ENCODE data around the gene EPOP. TPM values are rescaled to one million over a fixed set of nuclear protein-coding genes. Genes with fewer than 3 reads are reported as not detected.

Gene EPOP
- total and polyA plus RNA-seq, 2 of the 13 experiments (the other 11 are each of a cell fraction or from before 2014, with no cell fraction given) = 14.7 to 37.8 TPM

DNA sequence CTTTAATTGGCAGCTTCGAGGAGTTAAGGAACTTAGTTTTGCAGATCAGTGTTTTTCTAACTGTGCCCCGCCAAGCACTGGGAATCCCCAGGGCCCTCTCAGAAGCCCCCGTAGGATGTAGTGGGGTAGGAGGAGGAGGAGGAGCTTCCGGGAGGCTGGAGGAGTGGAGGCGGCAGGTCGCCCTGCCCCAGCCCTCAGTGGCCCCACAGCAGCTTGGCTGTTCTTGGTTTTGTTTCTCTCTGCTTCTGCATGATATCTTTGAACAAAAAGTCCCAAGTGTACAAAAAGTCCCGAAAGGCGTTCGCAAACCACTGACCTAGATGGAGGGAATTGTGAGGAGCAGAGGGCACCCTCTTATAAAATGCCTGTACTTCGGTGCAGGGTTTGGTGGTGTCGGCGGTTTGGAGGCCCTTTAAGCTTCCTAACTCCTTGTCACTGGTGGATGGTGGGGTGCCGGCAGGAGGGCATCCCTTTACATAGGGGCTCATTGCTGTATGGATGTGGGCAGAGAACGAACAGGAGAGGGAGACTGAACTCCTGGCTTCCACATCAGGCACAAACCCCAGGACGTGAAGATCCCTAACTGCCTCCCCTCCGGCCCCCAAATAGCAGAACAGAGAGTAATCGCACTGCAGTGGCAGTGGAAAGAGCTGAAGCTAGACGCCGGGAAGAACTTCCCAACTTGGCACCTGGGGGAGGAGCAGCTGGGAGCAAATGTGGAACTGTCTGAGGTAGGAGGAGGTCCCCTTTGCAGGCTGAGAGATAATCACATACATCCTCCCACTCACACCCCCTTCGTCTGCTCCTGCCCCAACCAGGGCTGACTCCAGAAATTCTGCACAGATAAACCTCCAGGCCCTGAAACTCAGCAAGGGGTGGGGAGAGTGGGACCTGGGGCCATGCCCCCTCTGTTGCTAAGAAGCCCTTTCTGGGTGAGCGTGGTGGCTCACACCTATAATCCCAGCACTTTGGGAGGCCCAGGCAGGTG lies 20.1 kb downstream of the EPOP start (continued):
- TF ChIP-seq, protein P1, sequence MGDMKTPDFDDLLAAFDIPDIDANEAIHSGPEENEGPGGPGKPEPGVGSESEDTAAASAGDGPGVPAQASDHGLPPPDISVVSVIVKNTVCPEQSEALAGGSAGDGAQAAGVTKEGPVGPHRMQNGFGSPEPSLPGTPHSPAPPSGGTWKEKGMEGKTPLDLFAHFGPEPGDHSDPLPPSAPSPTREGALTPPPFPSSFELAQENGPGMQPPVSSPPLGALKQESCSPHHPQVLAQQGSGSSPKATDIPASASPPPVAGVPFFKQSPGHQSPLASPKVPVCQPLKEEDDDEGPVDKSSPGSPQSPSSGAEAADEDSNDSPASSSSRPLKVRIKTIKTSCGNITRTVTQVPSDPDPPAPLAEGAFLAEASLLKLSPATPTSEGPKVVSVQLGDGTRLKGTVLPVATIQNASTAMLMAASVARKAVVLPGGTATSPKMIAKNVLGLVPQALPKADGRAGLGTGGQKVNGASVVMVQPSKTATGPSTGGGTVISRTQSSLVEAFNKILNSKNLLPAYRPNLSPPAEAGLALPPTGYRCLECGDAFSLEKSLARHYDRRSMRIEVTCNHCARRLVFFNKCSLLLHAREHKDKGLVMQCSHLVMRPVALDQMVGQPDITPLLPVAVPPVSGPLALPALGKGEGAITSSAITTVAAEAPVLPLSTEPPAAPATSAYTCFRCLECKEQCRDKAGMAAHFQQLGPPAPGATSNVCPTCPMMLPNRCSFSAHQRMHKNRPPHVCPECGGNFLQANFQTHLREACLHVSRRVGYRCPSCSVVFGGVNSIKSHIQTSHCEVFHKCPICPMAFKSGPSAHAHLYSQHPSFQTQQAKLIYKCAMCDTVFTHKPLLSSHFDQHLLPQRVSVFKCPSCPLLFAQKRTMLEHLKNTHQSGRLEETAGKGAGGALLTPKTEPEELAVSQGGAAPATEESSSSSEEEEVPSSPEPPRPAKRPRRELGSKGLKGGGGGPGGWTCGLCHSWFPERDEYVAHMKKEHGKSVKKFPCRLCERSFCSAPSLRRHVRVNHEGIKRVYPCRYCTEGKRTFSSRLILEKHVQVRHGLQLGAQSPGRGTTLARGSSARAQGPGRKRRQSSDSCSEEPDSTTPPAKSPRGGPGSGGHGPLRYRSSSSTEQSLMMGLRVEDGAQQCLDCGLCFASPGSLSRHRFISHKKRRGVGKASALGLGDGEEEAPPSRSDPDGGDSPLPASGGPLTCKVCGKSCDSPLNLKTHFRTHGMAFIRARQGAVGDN (CRISPR knock-in tag; IDR thresholded peaks at IDR 0.05) = peak; percentile 49; the same call in 1 of the 2 replicates
- TF ChIP-seq ZNF703 (CRISPR knock-in tag; IDR thresholded peaks at IDR 0.05; ENCODE audit: borderline replicate concordance) = 0 out of 2 replicates have a peak, but pooled peaks have one; percentile 16
- TF ChIP-seq ZNF747 (CRISPR knock-in tag; IDR thresholded peaks at IDR 0.05; ENCODE audit: borderline replicate concordance) = 0 out of 2 replicates have a peak, but pooled peaks have one; percentile 29
- TF ChIP-seq, protein P2, sequence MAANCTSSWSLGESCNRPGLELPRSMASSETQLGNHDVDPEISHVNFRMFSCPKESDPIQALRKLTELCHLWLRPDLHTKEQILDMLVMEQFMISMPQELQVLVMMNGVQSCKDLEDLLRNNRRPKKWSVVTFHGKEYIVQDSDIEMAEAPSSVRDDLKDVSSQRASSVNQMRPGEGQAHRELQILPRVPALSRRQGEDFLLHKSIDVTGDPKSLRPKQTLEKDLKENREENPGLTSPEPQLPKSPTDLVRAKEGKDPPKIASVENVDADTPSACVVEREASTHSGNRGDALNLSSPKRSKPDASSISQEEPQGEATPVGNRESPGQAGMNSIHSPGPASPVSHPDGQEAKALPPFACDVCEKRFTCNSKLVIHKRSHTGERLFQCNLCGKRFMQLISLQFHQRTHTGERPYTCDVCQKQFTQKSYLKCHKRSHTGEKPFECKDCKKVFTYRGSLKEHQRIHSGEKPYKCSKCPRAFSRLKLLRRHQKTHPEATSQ (CRISPR knock-in tag; IDR thresholded peaks at IDR 0.05; ENCODE audit: borderline replicate concordance) = 0 out of 2 replicates have a peak, but pooled peaks have one; percentile 64
- peak; percentile 36 for TF ChIP-seq ZNF263 (CRISPR knock-in tag; IDR thresholded peaks at IDR 0.05)
- TF ChIP-seq ZNF274 (CRISPR knock-in tag; IDR thresholded peaks at IDR 0.05) = 0 out of 2 replicates have a peak, but pooled peaks have one; percentile 43
- 0 out of 2 replicates have a peak, but pooled peaks have one; percentile 18 for TF ChIP-seq ZNF441 (CRISPR knock-in tag; IDR thresholded peaks at IDR 0.05; ENCODE audit: borderline replicate concordance)
- TF ChIP-seq ATF1 (CRISPR knock-in tag; IDR thresholded peaks at IDR 0.05) = 0 out of 2 replicates have a peak, but pooled peaks have one; percentile 25
- TF ChIP-seq RFXAP (CRISPR knock-in tag; IDR thresholded peaks at IDR 0.05; ENCODE audit: borderline replicate concordance) = 0 out of 2 replicates have a peak, but pooled peaks have one; percentile 59
- peak; percentile 81 for TF ChIP-seq ZMYM3 (CRISPR knock-in tag; IDR thresholded peaks at IDR 0.05)
- TF ChIP-seq ETV6 (CRISPR knock-in tag; conservative IDR thresholded peaks at IDR 0.05) = no peak
- TF ChIP-seq NFKBIZ (CRISPR knock-in tag; IDR thresholded peaks at IDR 0.05) = no peak
- 0 out of 2 replicates have a peak, but pooled peaks have one; percentile 6 for TF ChIP-seq ZNF136 (CRISPR knock-in tag; IDR thresholded peaks at IDR 0.05; ENCODE audit: low read depth)
- no peak for TF ChIP-seq GABPA (IDR thresholded peaks at IDR 0.05; ENCODE audit: low read depth, low read length)
- TF ChIP-seq GABPA (CRISPR knock-in tag; IDR thresholded peaks at IDR 0.05; ENCODE audit: low read depth) = peak; percentile 24; the same call in 1 of the 2 replicates
- TF ChIP-seq SMAD9 (CRISPR knock-in tag; IDR thresholded peaks at IDR 0.05) = 0 out of 2 replicates have a peak, but pooled peaks have one; percentile 10
- TF ChIP-seq, protein P3, sequence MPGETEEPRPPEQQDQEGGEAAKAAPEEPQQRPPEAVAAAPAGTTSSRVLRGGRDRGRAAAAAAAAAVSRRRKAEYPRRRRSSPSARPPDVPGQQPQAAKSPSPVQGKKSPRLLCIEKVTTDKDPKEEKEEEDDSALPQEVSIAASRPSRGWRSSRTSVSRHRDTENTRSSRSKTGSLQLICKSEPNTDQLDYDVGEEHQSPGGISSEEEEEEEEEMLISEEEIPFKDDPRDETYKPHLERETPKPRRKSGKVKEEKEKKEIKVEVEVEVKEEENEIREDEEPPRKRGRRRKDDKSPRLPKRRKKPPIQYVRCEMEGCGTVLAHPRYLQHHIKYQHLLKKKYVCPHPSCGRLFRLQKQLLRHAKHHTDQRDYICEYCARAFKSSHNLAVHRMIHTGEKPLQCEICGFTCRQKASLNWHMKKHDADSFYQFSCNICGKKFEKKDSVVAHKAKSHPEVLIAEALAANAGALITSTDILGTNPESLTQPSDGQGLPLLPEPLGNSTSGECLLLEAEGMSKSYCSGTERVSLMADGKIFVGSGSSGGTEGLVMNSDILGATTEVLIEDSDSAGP (CRISPR knock-in tag; IDR thresholded peaks at IDR 0.05; ENCODE audit: borderline replicate concordance) = 0 out of 2 replicates have a peak, but pooled peaks have one; percentile 39
- TF ChIP-seq GLI4 (CRISPR knock-in tag; IDR thresholded peaks at IDR 0.05; ENCODE audit: borderline replicate concordance) = peak; percentile 50; the same call in 1 of the 2 replicates
- TF ChIP-seq TEAD3 (CRISPR knock-in tag; optimal IDR thresholded peaks at IDR 0.05; ENCODE audit: borderline replicate concordance) = peak; percentile 7
